HPDE6-E6E7 (cell line): ENCODE data around the gene CCDC85C.

Experiments used
- DNase-seq: peaks from one replicate; pipeline ENCODE4 v3.0.0; 2011; ENCODE audit warnings: missing footprints; ENCODE audit errors: extremely low spot score

The CCDC85C gene

GRCh38 chr14:99572173-99572999, 31.6 kb downstream of the CCDC85C start:
- no peak for DNase-seq

DNA sequence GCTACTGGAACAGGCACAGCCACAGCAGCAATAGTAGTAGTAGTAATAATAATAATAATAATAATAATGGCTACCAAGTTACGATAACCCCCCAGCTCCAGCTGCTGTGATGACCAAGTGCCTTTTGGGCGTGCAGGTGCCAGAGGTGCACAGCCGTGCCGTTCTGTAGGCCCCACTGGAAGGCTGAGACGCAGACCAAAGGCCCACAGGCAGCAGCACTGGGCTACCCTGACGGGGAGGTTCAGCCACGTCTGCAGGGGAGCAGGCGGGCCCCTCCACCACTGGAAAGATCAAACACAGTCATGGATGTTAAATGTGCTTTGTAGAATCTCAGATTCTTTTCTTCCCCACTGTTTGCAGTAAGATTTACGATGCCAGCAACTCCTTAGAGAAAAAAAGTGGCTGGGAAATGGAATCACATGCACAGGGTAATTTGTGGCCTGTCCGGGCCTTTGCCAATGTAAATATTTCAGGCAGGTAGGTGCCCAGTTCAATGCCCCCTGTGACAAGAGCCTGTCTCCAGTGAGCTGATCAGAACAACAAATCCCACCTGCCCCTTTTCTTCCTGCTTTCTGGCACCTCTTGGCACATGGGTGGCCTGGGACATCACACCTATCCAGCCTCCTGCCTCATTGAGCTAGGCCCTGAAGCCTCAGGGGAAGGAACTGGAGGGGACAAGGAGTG, 32.6 kb downstream of the CCDC85C start:
- DNase-seq: no peak

- DNase-seq: no peak
Observed at GRCh38 chr14:99570544-99571302, 33.3 kb downstream of the CCDC85C start.

DNA sequence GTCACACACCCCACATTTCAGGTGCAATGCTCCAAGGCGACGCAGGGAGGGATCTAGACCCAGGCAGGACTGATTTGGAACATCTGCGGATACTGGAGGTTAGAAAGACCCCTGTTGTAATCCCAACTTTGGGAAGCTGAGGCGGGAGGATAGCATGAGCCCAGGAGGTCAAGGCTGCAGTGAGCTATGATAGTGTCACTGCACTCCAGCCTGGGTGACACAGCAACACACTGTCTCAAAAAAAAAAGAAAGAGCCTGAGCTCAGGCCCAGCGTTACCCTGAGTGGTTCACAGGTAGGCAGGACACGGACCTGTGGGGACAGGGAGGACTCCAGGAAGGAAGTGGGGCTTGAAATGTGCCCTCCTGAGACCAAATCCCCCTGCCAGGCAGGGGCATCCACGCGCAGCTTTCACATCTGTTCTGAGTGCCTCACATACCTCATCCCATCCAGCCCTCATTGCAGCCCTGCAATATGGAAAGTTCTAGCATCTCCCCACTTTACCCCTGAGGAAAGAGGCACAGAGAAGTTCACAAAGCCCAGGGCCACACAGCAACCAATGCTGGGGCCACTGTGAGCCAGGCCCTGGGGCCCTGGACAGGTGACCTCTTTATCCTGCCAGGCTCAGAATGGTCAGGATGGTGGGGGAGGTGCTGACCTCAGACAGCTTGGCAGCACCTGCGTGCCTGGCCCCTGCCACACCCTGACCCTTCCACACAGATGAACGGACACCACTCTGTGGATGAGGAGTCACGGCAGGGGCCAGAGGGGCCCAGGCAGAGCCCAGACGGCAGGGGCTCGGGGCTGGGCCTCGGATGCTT, 34.1 kb downstream of the CCDC85C start:
- no peak for DNase-seq

DNA sequence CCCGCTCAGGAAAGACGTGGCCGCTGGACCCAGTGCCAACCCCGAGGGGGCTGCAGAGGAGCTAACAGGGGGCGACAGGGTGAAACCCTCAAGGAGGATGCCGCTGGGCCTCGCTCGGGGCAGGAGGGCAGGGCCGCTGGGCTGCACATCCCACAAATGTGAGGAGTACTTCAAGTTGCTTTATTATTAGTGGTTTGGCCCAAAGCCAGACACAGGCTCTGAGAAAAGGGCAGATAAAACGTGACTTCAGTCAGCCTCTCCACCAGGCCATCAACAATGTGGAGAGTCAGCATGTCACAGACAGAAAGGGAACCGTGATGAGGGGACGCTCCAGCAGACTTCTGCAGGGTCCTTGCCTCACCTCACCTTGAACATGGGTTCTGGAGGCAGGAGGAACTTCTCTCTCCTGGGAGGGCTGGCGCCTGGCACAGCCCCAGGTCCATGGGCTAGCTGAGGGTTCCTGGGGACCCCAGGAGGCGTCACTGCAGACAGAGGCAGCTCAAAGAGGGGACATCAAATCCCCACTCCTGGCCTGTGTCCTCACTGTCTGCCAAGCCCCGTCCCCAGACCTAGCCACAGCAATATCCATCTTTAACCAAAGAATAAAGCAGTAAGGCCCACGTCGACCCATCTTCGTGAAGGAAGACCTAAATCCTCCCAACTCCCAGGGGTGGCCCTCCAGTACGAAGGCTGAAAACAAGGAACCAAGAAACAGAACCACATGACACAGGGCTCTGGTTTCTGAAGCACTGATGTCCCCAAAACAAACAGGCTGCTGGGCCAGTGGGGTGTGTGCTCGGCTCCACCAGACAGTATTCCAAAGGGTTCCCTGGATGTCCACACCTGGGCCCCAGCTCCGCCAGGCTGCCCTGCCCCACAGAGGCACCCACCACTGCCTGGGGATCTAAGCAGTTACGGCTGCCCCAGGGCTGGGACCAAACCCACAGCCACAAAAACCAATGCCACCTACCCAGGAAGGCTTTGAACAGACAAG, 35.1 kb downstream of the CCDC85C start:
- DNase-seq: no peak

GRCh38 chr14:99566390-99567354, 37.3 kb downstream of the CCDC85C start:
- DNase-seq: no peak

DNA sequence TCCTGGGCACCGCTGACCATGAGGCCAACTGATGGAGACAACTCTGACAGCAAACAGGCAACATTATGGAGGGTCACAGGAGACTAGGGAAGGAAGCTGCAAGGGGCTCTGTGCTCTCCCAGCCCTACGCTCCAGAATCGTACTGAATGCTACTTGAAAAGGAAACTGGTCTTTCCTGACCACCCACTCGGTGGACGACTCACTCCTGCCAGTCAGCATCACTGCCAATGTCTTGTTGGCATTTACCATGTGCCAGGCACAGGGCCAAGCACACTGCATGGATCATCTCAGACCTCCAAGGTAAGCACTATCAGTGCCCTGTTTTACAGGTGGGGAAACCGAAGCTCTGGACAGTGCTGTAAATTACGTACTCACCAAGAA, 38.0 kb downstream of the CCDC85C start:
- DNase-seq: no peak

- DNase-seq: no peak
Observed at GRCh38 chr14:99565383-99565782, 38.6 kb downstream of the CCDC85C start.

- no peak for DNase-seq
Observed at GRCh38 chr14:99564926-99565259, 39.1 kb downstream of the CCDC85C start.

GRCh38 chr14:99564256-99564925, 39.6 kb downstream of the CCDC85C start:
- no peak for DNase-seq

- DNase-seq: no peak
Observed at GRCh38 chr14:99563749-99564129, 40.3 kb downstream of the CCDC85C start.

DNA sequence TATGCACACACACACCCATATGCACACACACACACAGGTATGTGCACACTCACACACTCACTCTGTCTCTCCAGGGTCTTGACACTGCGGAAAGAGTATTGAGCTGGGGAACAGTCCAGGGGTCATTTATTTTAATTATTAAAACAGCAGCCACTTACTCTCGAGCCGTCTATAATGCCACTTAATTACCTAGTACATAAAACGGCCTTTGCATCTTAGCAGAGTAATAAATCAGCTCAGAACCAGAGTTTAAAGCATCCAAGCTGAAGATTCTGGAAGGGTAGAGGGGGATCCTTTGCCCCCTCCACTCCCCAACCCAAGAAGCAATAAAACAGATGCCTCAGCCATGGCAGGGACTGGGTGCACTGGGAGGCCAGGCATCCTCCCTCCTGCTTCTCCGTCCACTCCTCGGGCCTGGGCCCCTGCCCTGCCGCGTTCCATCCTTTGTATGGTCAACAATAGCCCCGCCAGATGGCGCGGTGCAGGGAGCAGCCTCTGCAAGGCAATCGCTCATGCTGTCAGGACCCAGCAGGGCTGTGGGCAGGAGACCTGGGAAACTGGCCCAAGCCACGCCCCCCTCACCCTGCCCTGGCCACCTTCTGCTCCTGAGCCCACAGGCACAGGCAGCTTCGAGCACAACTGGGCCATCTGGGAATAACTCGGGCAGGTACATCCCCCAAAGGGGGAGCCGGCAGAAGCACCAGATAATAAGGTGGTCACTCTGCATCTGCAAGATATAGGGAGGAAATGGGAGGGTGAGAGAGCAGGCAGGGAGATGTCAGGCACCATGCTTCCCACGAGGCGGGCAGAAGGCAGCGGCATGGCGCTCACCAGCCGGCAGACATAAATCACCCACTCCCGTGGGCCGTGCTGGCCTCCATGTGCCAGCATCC, 40.9 kb downstream of the CCDC85C start:
- DNase-seq: peak; percentile 66

GRCh38 chr14:99561864-99562263, 42.1 kb downstream of the CCDC85C start:
- no peak for DNase-seq

GRCh38 chr14:99560922-99561683, 42.9 kb downstream of the CCDC85C start:
- no peak for DNase-seq

GRCh38 chr14:99560403-99560802, 43.6 kb downstream of the CCDC85C start:
- no peak for DNase-seq

DNA sequence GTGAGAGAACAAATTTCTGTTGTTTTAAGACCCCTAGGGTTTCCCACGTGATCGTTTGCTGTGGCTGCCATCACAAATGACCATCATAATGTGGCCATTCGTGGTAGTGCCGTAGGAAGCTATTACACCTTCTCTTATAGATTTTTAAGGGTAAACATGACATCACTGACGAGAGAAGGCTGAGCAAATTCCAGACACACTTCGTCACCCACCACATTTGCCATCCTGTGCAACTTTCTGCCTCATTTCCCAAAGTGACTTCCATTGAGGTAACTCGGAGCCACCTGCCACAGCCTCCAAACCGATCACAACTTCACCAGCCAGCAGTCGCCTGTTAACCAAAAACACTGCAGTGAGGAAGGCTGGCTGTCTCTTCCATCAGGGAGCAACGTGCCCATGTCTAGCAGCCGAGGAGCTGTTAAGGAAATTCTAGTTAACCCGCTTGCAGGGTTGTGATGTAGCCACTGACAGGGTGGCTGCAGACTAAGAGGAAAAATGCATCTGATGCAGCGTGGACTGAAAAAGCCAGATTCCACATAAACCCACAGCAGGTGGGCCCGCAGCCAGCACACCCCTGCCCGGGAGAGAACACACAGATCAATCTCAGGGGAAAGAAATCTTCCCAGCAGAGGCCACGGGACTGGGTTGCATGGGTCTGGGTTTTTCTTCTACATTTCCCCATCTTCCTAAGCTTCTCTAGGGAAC, 44.6 kb downstream of the CCDC85C start:
- no peak for DNase-seq
